GM18868 (cell line): ENCODE results near the gene IGF2BP3.

Source experiments
- ATAC-seq: cut with Tn5 transposase; IDR thresholded peaks from one replicate; pipeline ENCODE4 v1.9.1; 2021; ENCODE audit warnings: mild to moderate bottlenecking, moderate library complexity; ENCODE audit not compliant: unreplicated experiment

IGF2BP3 gene

DNA sequence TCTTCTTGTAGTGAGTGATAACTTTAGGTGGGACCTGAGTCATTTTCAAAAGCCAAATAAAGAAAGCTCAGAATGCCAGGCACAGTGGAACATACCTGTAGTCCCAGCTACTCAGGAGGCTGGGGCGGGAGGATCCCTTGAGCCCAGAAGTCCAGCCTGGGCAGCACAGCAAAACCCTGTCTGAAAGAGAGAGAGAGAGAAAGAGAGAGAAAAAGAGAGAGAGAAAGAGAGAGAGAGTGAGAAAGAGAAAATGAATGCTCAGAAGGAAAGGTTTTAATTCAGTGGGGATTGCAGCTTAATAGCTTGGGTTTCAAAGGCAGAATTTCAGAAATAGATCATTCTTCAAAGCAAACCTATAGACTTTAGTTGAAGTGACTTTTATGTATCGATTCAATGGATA lies 198.0 kb downstream of the IGF2BP3 start:
- ATAC-seq = no peak

DNA sequence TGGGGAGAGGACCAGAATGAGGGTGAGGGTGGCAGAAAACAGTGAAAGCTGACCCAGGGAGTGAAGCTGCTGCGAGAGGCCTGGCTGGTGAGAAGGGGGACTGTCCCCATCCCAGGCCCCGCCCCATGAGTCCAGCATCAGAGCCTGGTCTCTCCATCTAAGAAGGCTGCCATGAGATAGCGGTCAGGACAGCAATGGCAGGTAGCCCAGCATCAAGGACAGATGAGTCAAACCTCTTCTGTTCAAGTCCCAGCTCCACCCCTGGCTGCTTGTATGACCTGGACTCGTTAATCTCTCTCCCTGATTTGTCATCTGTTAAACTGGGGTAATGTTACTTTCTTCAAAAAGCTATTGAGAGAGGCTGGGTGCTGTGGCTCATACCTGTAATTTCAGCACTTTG lies 201.5 kb downstream of the IGF2BP3 start:
- ATAC-seq = no peak

- ATAC-seq = no peak
Observed at GRCh38 chr7:23268167-23268566, 202.1 kb downstream of the IGF2BP3 start.

DNA sequence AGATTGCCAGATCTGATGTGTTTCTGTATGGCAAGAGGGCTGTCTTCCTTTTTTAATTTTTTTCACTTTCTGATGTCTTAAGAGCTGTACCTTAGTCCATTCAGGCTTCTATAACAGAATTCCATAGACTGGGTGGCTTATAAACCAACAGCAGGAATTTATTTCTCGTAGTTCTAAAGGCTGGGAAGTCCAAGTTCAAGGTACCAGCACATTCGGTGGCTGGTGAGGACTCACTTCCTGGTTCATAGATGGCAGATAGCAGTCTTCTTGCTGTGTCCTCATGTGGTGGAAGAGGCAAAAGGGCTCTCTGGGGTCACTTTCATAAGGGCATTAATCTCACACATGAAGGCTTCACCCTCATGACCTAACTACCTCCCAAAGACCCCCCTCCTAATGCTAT lies 202.9 kb downstream of the IGF2BP3 start:
- ATAC-seq = no peak

- no peak for ATAC-seq
Observed at GRCh38 chr7:23266918-23267317, 203.4 kb downstream of the IGF2BP3 start.

- peak; percentile 71 for ATAC-seq
Observed at GRCh38 chr7:23264916-23265458, 205.3 kb downstream of the IGF2BP3 start.

DNA sequence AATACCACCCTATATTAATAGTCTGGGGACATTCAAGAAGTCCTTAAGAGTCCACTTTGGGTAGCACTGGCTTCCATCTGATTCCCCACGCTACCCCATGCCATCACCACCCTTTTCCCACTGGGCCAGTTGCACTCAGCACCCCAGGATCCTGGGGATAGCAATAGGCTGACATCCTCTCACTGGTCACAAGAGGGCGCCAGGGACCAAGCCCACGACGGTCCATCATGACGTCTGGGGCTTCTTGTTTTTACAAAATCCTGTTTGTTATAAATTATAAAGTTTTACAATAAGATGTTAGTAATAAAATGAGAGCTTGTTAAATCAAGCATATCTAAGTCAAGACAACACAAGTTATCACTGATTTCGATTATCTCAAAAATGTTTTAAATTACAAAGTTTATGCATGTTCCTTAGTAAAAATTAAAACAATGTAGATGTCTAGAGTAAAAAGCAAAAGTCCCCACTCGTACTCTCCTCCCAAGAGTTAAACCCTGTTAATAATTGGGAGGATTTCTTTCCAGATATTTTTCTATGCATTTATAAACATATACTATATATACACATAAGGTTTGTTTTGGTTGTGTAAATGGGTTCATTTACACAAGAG lies 208.3 kb downstream of the IGF2BP3 start:
- peak; percentile 64 for ATAC-seq

GRCh38 chr7:23260371-23260770 lies 209.9 kb downstream of the IGF2BP3 start:
- no peak for ATAC-seq
